Muscle layer of colon (tissue), 2 donors: ENCODE data around the gene PID1.
A peak's percentile ranks its signal among the peaks of the same experiment; 100 is the strongest.

Experiments
- H3K27ac ChIP-seq: one replicate; pipeline ENCODE4 v1.7.0; 2013; ENCODE audit warnings: low read depth, mild to moderate bottlenecking, low read length, moderate library complexity
- H3K27me3 ChIP-seq, 2 donors: one replicate each; pipeline ENCODE4 v1.7.0; 2013; ENCODE audit warnings: low read length in 2 of 2, mild to moderate bottlenecking in 2 of 2; ENCODE audit not compliant: insufficient read depth in 2 of 2, control insufficient read depth in 1 of 2
- H3K36me3 ChIP-seq: one replicate; pipeline ENCODE4 v1.7.0; 2013; ENCODE audit warnings: mild to moderate bottlenecking, low read length; ENCODE audit not compliant: insufficient read depth
- H3K4me1 ChIP-seq: one replicate; pipeline ENCODE4 v1.7.0; 2013; ENCODE audit warnings: mild to moderate bottlenecking, low read length; ENCODE audit not compliant: insufficient read depth
- H3K4me3 ChIP-seq, 2 donors: one replicate each; pipeline ENCODE4 v1.7.0; 2013; ENCODE audit warnings: low read length in 2 of 2, low read depth in 1 of 2, mild to moderate bottlenecking in 1 of 2, moderate library complexity in 1 of 2
- H3K9ac ChIP-seq: one replicate; pipeline ENCODE4 v1.7.0; 2013; ENCODE audit warnings: low read length
- H3K9me3 ChIP-seq: one replicate; pipeline ENCODE4 v1.7.0; 2013; ENCODE audit warnings: mild to moderate bottlenecking, low read length
- donor health status: abdominal sarcoma.
- donor health status: Adenocarcinoma of cecum.

Gene PID1

DNA sequence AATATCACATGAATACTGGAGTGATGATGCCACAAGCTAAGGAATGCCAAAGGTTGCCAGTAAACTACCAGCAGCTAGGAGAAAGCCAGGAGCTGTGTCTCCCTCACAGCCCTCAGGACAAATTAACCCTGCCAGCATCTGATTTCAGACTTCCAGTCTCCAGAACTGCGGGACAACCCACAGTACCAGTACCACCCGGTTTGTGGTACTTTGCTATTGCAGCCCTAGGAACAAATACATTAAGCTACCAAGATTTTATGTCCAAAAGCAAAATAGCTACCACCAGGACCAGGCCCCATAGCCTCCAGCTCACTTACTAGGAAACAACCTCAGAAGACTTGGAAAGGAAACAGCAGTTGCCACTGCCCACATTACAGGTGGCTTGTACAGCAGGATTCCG lies 10.0 kb downstream of the PID1 start:
- Histone ChIP-seq H3K4me1 (no peaks in the 10 kb centered on the region), H3K9ac (no peak overlapping the region), H3K27me3 (no peaks in the 10 kb centered on the region), H3K4me3 (peak overlapping the region in 1 of 2 donors; percentile 15), H3K27ac (no peak overlapping the region), H3K36me3 (peaks cover 12% of the 10 kb centered on the region), H3K9me3 (peaks cover 4% of the 10 kb centered on the region)

DNA sequence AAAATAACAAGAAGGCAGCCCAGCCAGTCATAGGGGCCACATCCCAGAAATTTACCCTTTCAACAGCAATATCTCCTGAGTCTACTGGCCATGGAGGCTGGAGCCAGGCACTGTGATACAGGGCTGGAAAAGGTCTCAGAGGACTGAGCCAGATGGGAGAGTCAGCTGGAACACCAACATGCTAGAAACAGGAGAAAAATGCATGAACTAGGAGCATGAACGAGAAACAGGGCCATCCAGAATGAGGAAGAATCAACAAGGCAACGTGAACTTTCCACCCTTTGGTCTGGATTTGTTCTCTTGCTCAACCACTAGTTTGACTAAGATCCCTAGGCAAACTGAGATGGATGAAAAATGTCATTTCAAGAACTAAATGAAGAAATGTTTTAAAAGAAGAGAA lies 13.1 kb downstream of the PID1 start:
- peaks cover 4% of the 10 kb centered on the region for H3K9me3 ChIP-seq
- no peak overlapping the region for H3K9ac ChIP-seq
- H3K4me1 ChIP-seq: peaks cover 8% of the 10 kb centered on the region
- peaks cover 12% of the 10 kb centered on the region for H3K36me3 ChIP-seq
- no peaks in the 10 kb centered on the region for H3K27me3 ChIP-seq
- H3K4me3 ChIP-seq: no peak overlapping the region
- H3K27ac ChIP-seq: no peak overlapping the region

DNA sequence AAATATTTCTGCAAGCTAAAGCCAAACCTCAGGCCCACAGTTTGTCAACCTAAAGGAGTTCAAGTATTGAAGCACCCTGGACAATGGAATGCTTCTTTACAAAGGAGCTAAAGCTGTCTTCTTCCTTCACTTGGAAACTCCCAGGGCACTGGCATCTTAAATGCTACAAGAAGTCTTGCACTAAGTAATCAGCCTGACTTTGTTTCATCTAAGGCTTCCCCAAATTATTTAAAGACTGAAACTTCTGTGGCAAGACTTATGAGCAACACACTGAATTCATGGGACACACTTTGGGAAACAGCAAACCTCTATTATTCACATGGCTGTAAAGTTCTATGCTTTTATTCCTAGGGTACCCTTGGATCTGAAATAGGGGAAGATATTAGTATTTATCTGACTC lies 14.7 kb downstream of the PID1 start:
- Histone ChIP-seq H3K27me3 (no peaks in the 10 kb centered on the region), H3K9ac (no peak overlapping the region), H3K4me3 (no peak overlapping the region), H3K36me3 (peaks cover 5% of the 10 kb centered on the region), H3K27ac (no peak overlapping the region), H3K4me1 (peaks cover 15% of the 10 kb centered on the region), H3K9me3 (peaks cover 4% of the 10 kb centered on the region)

DNA sequence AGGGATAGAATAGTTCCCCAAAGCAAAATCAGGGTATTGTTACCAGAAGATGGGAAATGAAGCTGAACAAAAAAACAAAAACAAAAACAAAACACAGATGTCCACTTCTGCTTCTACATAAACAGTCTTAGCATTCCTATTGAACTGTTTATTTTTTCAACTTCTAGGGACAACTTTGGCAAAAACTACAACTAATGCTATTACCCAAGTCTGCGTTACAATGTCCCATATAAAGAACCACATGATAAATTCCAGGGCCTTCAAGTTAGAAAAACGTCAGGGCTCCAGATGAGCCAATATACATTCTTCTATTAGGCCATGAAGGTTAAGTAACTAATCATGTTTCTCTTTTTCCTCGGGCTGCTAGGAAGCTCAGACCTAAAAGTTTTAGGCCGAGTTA lies 16.9 kb downstream of the PID1 start:
- Histone ChIP-seq H3K4me1 (peaks cover 15% of the 10 kb centered on the region), H3K9ac (no peak overlapping the region), H3K36me3 (no peaks in the 10 kb centered on the region), H3K27ac (no peak overlapping the region), H3K27me3 (no peaks in the 10 kb centered on the region), H3K4me3 (no peak overlapping the region), H3K9me3 (no peaks in the 10 kb centered on the region)

DNA sequence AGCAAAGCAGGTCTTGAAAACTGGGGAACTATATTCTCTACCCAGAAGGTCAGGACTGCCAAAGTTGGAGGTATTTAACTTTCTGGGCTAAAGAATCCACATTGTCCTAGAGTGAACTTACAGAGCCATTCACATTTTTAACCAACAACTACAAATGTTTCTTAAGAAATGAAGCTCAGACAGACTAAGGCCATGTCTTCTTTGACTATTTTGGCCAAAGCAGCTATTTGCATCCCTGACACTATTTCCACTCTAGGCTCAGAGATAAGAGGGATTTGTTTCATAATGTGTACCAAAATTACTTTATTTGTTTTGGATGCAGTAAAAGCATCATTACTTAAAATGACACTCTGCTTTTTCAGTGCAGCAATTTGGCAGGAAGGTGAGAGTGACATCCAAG lies 18.1 kb downstream of the PID1 start:
- Histone ChIP-seq H3K36me3 (no peaks in the 10 kb centered on the region), H3K4me3 (no peak overlapping the region), H3K9ac (no peak overlapping the region), H3K4me1 (peaks cover 15% of the 10 kb centered on the region), H3K27me3 (no peaks in the 10 kb centered on the region), H3K27ac (no peak overlapping the region), H3K9me3 (no peaks in the 10 kb centered on the region)

DNA sequence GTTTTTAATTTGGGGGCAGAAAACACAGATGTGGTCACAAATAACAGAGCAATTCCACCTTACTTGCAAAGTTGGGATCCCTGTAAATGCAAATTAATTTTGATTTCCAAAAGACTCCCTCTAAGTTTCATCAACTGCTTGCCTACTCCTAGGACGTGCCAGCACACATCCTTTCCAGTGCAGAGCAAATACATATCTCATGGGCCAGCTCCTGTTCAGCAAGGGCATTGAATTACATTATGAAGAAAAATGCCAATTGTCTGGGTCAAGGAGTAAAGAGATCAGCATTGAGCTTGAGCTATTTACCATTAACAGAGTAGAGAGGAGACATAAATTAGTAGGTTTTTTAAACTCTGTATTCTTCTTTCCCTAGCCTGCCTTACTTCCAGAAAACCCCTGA lies 18.8 kb downstream of the PID1 start:
- no peak overlapping the region for H3K27ac ChIP-seq

DNA sequence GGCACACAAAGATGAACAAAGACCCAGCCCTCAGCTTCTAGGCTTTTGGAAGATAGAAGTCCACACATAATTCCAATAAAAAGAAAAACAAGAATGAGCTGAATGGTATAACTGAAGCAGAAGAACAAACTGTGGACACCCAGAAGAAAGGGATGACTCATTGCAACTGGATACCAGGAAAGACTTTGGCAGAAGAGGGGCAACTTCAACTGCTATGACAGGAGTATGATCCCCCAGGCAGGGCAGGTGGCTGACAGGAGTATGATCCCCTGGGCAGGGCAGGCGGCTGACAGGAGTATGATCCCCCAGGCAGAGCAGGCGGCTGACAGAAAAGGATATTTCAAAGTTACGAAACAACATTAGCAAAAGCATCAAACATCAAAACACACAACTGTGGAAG lies 21.6 kb downstream of the PID1 start:
- Histone ChIP-seq H3K4me1 (peaks cover 15% of the 10 kb centered on the region), H3K9ac (no peak overlapping the region), H3K27me3 (no peaks in the 10 kb centered on the region), H3K27ac (no peak overlapping the region), H3K4me3 (no peak overlapping the region), H3K36me3 (no peaks in the 10 kb centered on the region), H3K9me3 (no peaks in the 10 kb centered on the region)

More for the DNA sequence above, 18.8 kb downstream of the PID1 start:
- Histone ChIP-seq H3K9ac (no peak overlapping the region), H3K36me3 (no peaks in the 10 kb centered on the region), H3K9me3 (no peaks in the 10 kb centered on the region), H3K4me3 (no peak overlapping the region), H3K27me3 (no peaks in the 10 kb centered on the region), H3K4me1 (peaks cover 15% of the 10 kb centered on the region)

DNA sequence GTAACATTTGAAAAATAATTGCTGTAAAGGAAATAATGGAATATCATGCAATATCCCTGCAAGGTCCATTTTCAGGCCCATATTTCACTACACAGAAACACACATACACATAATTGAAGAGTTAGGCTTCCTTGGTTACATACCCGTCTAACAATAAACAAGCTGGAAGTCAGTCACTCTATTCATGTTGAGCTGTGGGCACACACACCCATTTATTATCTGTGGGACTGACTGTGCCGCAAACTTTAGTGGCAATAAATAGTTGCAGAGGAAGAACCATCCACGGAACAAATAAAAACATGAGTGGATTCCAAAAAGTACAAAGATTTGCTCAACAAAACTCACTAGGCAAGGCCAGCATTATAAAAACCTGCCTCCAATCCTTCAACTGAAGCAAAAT lies 24.8 kb downstream of the PID1 start:
- Histone ChIP-seq H3K27me3 (no peaks in the 10 kb centered on the region), H3K4me3 (no peak overlapping the region), H3K9me3 (no peaks in the 10 kb centered on the region), H3K27ac (no peak overlapping the region), H3K36me3 (no peaks in the 10 kb centered on the region), H3K4me1 (no peaks in the 10 kb centered on the region), H3K9ac (no peak overlapping the region)

DNA sequence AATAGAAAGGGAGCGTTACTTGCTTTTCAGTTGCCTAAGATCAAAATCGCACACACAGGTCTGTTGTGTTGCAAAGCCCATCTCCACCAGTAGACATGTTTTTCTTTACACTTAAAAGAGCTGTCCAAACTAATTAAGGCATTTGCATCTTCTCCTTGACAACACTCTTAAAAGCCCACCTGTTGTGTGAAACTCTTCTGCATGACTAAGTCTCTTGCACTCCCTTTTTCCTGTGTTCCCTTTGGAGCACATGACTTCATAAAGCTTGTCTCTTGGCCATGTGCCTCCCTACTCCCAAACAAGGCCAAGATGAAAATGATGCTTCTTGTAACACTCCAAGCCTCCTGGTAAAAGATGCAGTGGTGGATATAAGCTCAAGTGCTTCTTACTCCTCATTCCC lies 26.1 kb downstream of the PID1 start:
- Histone ChIP-seq H3K4me1 (no peaks in the 10 kb centered on the region), H3K4me3 (no peak overlapping the region), H3K9ac (no peak overlapping the region), H3K27me3 (no peaks in the 10 kb centered on the region), H3K9me3 (no peaks in the 10 kb centered on the region), H3K27ac (no peak overlapping the region), H3K36me3 (no peaks in the 10 kb centered on the region)

DNA sequence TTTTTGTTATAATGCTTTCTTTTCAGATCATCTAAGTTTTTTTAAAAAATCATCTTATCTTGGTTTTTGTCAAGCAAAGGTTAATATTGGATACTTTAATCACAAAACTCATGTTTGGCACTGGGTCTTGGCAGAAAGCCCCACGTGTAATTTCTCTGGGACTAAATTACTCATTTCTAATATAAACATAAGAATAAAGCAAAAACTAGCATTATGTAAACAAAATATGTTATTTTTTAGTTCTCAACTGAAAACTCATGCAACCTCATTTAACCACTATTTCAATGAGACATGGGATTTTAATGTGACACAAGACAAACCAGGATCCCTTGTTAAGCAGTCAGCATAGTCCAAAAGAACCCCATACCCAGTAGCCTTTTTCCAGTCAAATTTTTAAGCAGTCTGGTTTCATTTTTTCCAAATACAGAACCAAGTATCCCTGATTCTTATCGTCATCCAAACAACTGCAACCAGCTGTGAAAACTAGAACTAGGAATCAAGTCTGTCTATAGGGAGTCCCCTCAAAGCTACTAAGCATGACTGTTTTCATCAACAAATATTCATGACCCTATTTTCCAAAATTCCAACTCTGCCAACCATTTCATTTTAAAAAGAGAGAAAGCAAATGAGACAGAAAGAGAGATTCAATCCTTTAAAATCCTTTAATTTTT lies 27.1 kb downstream of the PID1 start:
- no peak overlapping the region for H3K27ac ChIP-seq
- no peak overlapping the region for H3K4me3 ChIP-seq
- no peaks in the 10 kb centered on the region for H3K9me3 ChIP-seq
- H3K27me3 ChIP-seq: no peaks in the 10 kb centered on the region
- H3K9ac ChIP-seq: no peak overlapping the region
- H3K36me3 ChIP-seq: no peaks in the 10 kb centered on the region
- H3K4me1 ChIP-seq: no peaks in the 10 kb centered on the region

DNA sequence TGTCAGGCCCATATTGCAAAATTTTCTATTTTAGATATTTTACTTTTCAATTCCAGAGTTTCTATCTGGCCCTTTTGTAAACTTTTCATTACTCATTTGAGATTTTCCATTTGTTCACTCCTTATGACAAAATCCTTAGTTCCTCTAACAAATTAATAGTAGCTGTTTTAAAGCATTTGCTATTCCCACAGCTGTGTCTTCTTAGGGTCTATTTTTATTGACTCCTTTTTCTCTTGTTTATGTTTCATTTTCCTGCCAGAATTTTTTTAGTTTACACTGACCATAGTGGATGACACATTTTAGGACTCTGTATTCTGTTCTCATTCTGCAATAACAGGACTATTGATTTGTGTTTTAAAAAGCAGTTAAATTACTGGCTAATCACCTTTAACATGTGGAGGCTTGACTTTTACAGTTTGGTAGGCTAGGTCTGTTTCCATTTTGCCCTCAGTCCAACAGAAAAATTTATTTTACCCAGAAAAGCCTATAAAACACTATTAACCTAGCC lies 30.0 kb downstream of the PID1 start:
- H3K36me3 ChIP-seq: no peaks in the 10 kb centered on the region
- H3K4me3 ChIP-seq: no peak overlapping the region
- no peaks in the 10 kb centered on the region for H3K27me3 ChIP-seq
- H3K4me1 ChIP-seq: no peaks in the 10 kb centered on the region
- H3K9me3 ChIP-seq: no peaks in the 10 kb centered on the region
- no peak overlapping the region for H3K27ac ChIP-seq
- no peak overlapping the region for H3K9ac ChIP-seq

DNA sequence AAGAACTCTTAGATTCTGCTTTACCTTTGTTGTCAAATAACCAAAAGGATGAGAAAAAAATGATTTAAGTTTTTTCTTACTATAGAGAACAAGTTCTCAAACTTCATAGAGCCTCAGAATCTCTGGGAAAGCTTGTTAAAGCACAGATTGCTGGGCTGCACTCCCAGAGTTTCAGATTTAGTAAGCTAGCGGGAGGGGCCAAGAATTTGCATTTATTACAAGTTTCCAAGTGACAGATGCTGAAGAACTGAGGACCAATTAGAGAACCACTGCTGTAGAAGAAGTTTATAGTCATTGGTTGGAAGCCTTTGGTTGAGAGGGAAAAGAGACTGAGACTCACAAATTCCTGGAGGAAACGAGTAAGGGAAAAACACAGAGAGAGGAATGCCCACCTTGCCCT lies 32.1 kb downstream of the PID1 start:
- H3K27ac ChIP-seq: no peak overlapping the region
- no peaks in the 10 kb centered on the region for H3K9me3 ChIP-seq
- H3K9ac ChIP-seq: no peak overlapping the region
- H3K4me1 ChIP-seq: no peaks in the 10 kb centered on the region
- no peaks in the 10 kb centered on the region for H3K36me3 ChIP-seq
- H3K27me3 ChIP-seq: no peaks in the 10 kb centered on the region
- H3K4me3 ChIP-seq: no peak overlapping the region
